SK-N-SH (cell line): Measurements from ENCODE around the gene FBN1.

Experiments
- CHD2 ChIP-seq: fragments of 150-350 bp; IDR thresholded peaks from 2 replicates; pipeline ENCODE4 v1.6.1; 2018; ENCODE audit warnings: low read length; ENCODE audit not compliant: partially characterized antibody
- FOSL2 ChIP-seq: IDR thresholded peaks from 2 replicates; pipeline ENCODE4 v1.4.0; 2012; ENCODE audit warnings: low read depth, mild to moderate bottlenecking, moderate library complexity, borderline replicate concordance
- FOXM1 ChIP-seq: IDR thresholded peaks from 2 replicates; pipeline ENCODE4 v1.4.0; 2012; ENCODE audit warnings: low read depth, mild to moderate bottlenecking
- GABPA ChIP-seq: IDR thresholded peaks from 2 replicates; pipeline ENCODE4 v1.4.0; 2012; ENCODE audit warnings: low read depth, mild to moderate bottlenecking
- GATA2 ChIP-seq: sonication (generic); formaldehyde crosslinking; IDR thresholded peaks from 2 replicates; pipeline ENCODE4 v1.5.0; 2020; ENCODE audit warnings: mild to moderate bottlenecking, missing genetic modification reagents
- JUND ChIP-seq: IDR thresholded peaks from 2 replicates; pipeline ENCODE4 v1.4.0; 2012
- NFIC ChIP-seq: IDR thresholded peaks from 2 replicates; pipeline ENCODE4 v1.4.0; 2012; ENCODE audit warnings: borderline replicate concordance
- POLR2AphosphoS5 ChIP-seq: IDR thresholded peaks from 2 replicates; pipeline ENCODE4 v1.6.1; 2012; ENCODE audit warnings: low read depth, low read length
- RFX5 ChIP-seq: IDR thresholded peaks from 2 replicates; pipeline ENCODE4 v1.6.1; 2012; ENCODE audit warnings: mild to moderate bottlenecking, improper control_type of control experiment, low read length
- RXRA ChIP-seq: IDR thresholded peaks from 2 replicates; pipeline ENCODE4 v1.4.0; 2012; ENCODE audit warnings: low read depth, mild to moderate bottlenecking, borderline replicate concordance
- TAF1 ChIP-seq: IDR thresholded peaks from 2 replicates; pipeline ENCODE4 v1.6.1; 2012; ENCODE audit warnings: low read depth, mild to moderate bottlenecking, low read length, moderate library complexity, borderline replicate concordance
- YY1 ChIP-seq: IDR thresholded peaks from 2 replicates; pipeline ENCODE4 v1.4.0; 2012; ENCODE audit warnings: low read depth, mild to moderate bottlenecking
- TF ChIP-seq, protein P1 (sequence below): fragments of 200-600 bp; sonication (generic); IDR thresholded peaks from 2 replicates; pipeline ENCODE4 v1.6.1; 2017; ENCODE audit warnings: antibody characterized with exemption, mild to moderate bottlenecking, moderate library complexity
- TF ChIP-seq, protein P2 (sequence below): fragments of 150-350 bp; IDR thresholded peaks from 2 replicates; pipeline ENCODE4 v1.6.1; 2016; ENCODE audit warnings: mild to moderate bottlenecking, low read depth, low read length

DNA sequence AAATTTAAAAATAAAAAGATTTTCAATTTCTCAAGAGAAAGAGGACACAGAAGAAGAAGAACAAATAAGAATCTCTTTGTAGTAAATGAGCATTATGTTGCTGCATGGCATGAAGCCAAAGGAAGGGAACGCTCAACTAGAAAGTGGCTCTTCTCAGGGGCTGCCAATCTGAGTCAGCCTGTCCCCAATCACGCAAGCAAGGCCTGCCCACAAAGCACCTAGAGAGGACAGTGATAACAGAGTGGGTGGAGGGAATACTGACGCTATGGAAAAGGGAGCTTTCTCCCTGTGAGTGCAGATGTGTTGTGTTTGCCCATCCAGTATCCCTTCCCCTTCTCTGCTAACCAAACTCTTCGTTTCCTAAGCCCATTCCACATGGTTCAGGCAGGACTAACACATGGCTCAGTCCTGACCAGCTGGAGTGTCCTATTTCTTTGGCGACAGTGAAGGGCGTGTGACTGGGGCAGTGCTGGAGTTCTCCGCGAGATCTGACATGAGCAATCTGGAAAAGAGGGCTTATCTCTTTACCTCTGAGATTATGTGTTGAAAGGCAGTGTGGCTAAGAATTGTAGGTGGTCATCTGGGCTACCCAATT lies 14.2 kb downstream of the FBN1 start:
- TF ChIP-seq POLR2AphosphoS5, result no peak; the same call in 1 of the 2 replicates
- no peak for TF ChIP-seq FOXM1
- TF ChIP-seq RXRA, result no peak
- TF ChIP-seq, protein P1, sequence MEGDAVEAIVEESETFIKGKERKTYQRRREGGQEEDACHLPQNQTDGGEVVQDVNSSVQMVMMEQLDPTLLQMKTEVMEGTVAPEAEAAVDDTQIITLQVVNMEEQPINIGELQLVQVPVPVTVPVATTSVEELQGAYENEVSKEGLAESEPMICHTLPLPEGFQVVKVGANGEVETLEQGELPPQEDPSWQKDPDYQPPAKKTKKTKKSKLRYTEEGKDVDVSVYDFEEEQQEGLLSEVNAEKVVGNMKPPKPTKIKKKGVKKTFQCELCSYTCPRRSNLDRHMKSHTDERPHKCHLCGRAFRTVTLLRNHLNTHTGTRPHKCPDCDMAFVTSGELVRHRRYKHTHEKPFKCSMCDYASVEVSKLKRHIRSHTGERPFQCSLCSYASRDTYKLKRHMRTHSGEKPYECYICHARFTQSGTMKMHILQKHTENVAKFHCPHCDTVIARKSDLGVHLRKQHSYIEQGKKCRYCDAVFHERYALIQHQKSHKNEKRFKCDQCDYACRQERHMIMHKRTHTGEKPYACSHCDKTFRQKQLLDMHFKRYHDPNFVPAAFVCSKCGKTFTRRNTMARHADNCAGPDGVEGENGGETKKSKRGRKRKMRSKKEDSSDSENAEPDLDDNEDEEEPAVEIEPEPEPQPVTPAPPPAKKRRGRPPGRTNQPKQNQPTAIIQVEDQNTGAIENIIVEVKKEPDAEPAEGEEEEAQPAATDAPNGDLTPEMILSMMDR, result no peak
- no peak for TF ChIP-seq GATA2 (CRISPR knock-in tag)
- TF ChIP-seq, protein P2, sequence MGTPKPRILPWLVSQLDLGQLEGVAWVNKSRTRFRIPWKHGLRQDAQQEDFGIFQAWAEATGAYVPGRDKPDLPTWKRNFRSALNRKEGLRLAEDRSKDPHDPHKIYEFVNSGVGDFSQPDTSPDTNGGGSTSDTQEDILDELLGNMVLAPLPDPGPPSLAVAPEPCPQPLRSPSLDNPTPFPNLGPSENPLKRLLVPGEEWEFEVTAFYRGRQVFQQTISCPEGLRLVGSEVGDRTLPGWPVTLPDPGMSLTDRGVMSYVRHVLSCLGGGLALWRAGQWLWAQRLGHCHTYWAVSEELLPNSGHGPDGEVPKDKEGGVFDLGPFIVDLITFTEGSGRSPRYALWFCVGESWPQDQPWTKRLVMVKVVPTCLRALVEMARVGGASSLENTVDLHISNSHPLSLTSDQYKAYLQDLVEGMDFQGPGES, result no peak
- no peak for TF ChIP-seq CHD2
- TF ChIP-seq FOSL2, result no peak
- TF ChIP-seq JUND, result no peak
- TF ChIP-seq RFX5, result no peak
- no peak for TF ChIP-seq TAF1
- TF ChIP-seq YY1, result no peak
- TF ChIP-seq NFIC, result no peak
- no peak for TF ChIP-seq GABPA
